HEK293T (cell line): Measurements from ENCODE around the gene PCMTD2.
A peak's percentile ranks its signal among the peaks of the same experiment; 100 is the strongest.

Experiments used
- BHLHE40 ChIP-seq: fragments of 450-650 bp; IDR thresholded peaks from 2 replicates; pipeline ENCODE4 v1.6.1; 2016; ENCODE audit warnings: mild to moderate bottlenecking, moderate library complexity, borderline replicate concordance
- ELF4 ChIP-seq: fragments of 450-650 bp; IDR thresholded peaks from 2 replicates; pipeline ENCODE4 v1.6.1; 2017; ENCODE audit warnings: antibody characterized with exemption
- FOXK2 ChIP-seq: fragments of 450-650 bp; IDR thresholded peaks from 2 replicates; pipeline ENCODE4 v1.6.1; 2016; ENCODE audit warnings: mild to moderate bottlenecking
- FOXM1 ChIP-seq: fragments of 450-650 bp; IDR thresholded peaks from 2 replicates; pipeline ENCODE4 v1.6.1; 2017; ENCODE audit warnings: mild to moderate bottlenecking, borderline replicate concordance
- L3MBTL2 ChIP-seq: fragments of 450-650 bp; conservative IDR thresholded peaks from 2 replicates; pipeline ENCODE4 v1.6.1; 2016; ENCODE audit warnings: mild to moderate bottlenecking
- LEF1 ChIP-seq: fragments of 450-650 bp; IDR thresholded peaks from 2 replicates; pipeline ENCODE4 v1.6.1; 2017; ENCODE audit warnings: mild to moderate bottlenecking, borderline replicate concordance
- PKNOX1 ChIP-seq: fragments of 450-650 bp; IDR thresholded peaks from 2 replicates; pipeline ENCODE4 v1.6.1; 2016
- TARDBP ChIP-seq: fragments of 450-650 bp; IDR thresholded peaks from 2 replicates; pipeline ENCODE4 v1.6.1; 2016
- ZNF384 ChIP-seq: fragments of 450-650 bp; IDR thresholded peaks from 2 replicates; pipeline ENCODE4 v1.6.1; 2016

- TF ChIP-seq FOXM1 = no peak
- no peak for TF ChIP-seq PKNOX1
- TF ChIP-seq FOXK2 = no peak
- no peak for TF ChIP-seq LEF1
- TF ChIP-seq L3MBTL2 = peak; percentile 79
- no peak for TF ChIP-seq TARDBP
- TF ChIP-seq BHLHE40 = no peak
- no peak for TF ChIP-seq ELF4
- TF ChIP-seq ZNF384 = no peak
Observed at GRCh38 chr20:64255361-64256281, at the start of gene PCMTD2.
